ENCODE results near the gene NDUFA5.

NDUFA5 gene

DNA sequence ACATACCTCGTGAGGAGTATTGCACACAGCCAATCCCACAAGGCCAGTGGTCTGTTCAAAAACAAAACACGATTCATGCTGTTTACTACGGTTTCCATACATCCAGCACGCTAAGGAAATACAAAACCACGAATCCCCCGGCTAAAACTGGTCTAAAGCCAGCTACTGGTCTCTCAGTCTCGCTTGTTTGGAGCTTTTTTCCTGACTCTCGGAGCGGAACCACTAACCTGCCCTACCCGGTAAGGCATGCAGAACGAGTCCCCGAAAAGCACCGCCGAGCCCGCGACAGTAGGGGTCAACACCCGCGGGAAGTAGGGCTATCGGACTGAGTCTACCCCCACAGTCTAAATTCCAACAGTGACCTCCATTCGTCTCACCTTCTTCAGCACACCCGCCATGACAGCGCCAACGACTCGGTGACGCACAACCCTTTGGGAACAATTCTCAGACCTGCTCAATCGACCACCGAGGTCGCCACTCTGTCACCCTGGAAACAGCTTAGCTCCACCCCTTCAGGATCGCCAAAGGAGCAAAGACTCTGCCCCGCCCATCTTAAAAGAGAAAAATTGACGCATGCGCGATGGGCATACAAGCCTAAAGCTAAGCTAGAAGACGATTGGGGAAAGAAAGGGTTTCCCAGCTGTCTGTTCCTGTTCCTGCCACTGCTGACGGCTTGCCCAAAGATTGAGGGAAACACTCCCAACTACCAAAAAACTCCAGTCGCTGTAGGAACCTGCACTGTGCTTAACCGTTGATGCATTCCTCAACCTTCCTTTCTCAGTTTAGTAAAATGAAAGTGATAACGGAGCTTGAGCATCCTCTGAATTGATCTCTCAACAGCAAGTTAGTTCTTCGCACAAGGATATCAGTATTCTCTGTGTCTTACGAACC lies at the start of gene NDUFA5:
Gene NDUFA5, minus strand, starts transcription at position 421 of the 891 bp plus-strand sequence. Its CDS starts 23 bp downstream, at position 398.
- peak; percentile 92 for FAIRE-seq

DNA sequence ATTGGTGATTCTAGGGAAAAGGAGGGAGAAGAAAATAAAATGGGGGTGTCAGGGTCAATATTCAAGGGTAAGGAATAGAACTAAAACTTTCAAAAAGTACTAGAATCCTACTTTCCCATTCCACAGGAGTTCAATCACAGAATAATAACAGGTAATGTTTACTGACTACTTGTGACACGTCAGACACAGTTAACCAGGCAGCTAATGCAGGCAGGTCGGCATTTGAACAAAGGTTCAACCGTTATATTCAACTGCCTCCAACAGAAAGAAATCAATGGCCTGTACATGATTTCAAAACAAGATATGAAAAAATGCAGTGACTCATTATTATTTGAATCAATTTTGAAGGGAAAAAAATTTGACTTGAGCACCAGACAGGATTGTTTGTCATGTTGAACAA lies 47.1 kb upstream of the NDUFA5 start:
- no peak for FAIRE-seq

DNA sequence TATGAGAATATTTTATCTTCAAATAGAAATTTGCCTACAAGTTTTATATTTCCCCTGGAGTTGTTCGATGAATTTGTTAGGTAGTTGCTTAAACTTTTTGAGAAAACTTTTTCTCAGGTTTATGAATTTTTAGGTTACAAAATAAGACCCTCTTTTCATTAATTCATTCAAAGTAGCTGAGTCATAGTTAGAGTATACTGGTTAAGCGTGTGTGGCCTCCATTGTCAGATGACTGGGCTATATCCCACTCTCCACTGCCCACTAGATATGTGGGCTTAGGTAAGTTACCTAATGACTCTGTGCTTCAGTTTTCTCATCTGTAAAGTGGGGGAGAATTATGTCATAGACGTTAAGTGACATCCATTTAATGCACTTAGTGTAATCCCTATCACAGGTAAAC lies 45.0 kb upstream of the NDUFA5 start:
- FAIRE-seq = no peak

DNA sequence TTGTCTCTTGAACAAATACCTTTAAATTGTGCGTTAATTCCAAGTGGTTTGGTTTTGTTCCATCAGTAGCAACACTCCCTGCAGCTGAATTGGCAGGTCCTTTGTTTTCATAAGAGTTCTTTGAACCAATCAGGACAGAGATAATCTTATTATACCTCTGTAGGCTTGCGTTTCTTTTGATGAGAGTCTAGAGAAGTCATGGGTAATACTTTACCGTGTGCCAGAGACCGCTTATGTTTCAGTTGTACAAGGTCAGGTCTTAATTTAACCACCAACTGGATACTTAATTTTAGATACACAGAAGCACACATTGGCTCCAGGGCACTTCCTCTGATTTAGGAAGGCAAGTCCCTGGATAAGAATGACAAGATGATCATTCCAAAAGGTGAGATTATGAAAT lies 43.9 kb upstream of the NDUFA5 start, which contains the start of gene ASB15:
Gene ASB15, plus strand, starts transcription at position 292 of the 400 bp plus-strand sequence. CDS start 12,682 bp downstream, outside the sequence.
- FAIRE-seq = no peak

DNA sequence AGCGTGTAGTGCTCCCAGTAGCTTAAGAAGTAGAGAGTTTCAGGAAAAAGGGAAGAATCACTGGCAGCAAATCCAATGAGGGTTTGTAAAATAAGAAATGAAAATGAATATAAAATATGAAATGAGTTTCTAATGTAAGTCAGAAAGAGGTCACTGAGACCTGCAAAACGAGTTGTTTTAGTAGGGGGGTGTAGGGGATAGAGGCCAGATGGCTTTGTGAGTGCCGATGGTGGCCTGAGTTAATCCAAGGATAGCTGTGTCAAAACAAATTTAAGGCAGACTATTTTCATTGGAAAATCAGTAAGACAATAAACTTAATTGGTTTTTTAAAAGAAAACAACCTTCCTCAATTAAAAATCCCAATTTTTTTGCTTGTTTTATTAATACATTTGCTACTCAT lies 43.3 kb upstream of the NDUFA5 start:
- no peak for FAIRE-seq

DNA sequence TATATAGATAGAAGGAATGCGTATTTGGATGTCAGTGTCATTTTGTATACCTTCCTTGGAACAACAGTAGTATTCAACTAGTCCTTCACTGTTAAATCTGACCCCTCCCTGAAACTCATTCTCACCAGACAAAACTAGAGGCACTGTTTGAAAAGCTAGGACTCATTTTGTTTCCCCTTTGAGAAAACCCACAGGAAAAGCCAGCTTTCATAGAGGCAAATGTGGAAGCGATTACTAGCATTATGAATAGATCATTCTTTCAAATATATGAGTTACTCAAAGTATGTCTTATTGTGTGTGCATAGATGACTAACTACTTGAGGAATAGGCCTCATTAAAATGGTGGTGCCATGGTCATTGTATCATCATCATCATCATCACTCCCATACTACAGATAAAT lies 42.1 kb upstream of the NDUFA5 start:
- FAIRE-seq = no peak

DNA sequence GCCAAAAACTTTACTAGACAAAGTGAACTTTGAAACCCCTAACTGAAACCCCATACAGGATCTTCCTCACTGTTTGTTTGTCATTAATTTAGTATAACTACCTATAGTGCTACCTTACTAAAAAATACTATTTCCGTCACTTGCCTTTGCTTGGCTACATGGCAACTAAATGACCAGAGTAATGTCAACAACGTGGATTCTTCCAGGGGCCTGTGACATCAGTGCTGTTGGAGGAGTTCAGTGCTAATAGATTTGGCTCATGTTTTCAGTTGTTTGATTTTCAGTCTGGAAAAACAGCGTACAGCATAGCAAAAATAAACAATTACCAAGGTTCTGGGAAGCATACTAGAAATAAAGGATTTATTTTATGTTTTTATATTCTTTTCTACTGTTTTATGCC lies 41.0 kb upstream of the NDUFA5 start:
- no peak for FAIRE-seq

DNA sequence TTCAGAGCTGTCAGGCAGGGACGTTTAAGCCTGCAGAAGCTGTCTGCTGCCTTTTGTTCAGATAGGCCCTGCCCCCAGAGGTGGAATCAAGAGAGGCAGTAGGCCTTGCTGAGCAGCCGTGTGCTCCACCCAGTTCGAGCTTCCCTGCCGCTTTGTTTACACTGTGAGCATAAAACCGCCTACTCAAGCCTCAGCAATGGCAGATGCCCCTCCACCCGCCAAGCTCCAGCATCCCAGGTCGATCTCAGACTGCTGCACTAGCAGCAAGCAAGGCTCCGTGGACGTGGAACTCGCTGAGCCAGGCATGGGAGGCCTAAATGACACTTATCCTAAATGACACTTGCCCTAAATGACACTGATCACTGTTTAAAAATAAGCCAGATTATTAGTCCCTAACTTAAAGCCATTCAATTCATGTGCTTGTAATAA lies 37.2 kb upstream of the NDUFA5 start:
- FAIRE-seq = no peak

DNA sequence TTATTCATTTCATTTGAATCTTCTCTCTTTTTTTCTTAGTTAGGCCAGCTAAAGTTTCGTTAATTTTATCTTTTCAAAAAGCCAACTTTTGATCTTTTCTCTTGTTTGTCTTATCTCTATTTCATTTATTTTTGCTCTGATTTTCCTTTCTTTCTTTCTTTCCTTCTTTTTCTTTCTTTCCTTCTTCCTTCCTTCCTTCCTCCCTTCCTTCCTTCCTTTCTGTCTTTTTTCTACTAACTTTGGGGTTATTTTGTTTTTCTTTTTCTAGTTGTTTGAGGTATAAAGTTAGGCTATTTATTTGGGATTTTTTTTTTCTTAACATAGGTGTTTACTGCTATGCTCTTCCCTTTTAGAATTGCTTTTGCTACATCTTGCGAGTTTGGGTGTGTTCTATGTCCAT lies 30.8 kb upstream of the NDUFA5 start:
- FAIRE-seq = no peak

DNA sequence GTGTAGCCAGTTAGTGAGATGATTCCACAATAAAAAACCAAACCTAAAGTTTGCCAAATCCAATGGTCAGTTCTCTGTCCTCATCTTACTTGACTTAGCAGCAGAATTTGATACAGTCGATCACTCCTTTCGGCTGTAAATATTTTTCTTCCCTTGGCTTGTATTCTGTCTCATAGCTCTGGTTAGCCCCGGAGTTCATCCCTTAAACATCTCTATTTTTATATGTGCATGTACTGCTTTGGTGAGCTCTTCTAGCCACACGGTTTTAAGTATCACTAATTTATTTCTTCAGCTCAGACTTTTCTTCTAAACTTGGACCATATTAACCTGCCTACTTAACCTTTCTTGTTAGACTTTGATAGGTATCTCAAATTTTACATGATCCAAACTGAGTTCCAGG lies 26.2 kb upstream of the NDUFA5 start:
- no peak for FAIRE-seq

DNA sequence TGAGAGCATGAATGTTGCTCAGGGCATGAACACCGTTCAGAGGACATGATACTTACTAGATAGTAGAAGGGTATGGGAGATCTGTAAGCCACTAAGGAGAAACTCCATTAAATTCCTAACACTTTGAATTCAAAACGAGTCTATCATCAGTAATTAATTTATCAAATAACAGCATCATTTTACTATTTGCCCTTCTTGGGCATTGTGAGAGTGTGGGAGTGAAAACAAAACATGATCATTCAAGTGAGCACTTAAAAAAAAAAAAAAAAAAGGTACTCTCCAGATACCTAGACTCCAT lies 23.5 kb upstream of the NDUFA5 start:
- no peak for FAIRE-seq

DNA sequence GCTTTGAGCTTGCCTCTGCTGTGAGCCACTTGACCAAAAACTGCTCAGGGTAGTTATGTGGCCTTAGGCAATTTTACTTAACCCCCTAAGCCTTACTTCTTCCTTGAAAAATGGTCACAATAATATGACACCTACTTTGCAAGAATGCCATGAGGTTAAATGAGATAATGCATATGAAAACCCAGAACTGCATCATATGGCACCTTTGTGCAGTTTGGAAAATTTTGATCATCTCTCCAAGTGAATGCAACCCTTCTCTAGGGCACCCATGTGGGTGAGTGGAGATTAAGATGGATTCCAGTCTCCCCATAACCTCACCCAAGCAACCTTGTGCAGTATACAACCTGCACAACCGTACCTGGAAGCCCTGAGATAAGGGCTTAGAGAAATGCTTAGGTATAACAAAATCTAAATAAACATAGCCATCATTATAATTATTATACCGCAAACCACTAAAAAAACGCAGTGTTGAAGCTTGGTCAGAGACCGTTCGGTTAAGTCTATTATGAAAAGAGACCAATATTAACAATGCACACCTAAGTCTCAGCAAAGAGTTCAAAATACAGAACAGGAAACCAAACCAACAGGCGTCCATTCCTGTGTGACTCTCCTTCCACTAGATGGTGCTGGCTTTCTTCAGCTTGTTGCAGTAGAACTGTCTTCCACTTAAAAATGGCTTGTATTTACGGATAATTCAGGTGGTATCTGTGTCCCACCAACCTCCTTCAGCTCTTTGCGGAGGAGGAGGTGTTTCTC lies 23.0 kb upstream of the NDUFA5 start:
- no peak for FAIRE-seq

DNA sequence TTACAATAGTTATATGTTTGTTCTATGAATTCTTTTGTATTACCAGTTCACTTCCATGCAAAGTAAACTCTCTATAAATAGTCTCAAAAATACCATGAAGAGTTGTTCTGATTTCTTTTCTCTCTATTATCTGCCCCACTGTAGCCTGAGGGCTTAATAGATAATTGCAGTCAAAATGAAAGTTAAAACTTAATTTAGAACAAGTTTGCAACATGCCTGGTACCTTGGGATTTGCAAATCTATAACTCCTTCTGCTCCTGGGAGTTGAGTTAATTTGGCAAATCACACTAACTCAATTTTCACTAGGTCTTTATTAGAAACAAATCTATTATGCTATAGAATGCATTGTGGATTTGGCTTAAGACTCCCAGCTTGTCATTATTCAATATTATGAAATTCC lies 21.8 kb upstream of the NDUFA5 start:
- no peak for FAIRE-seq

DNA sequence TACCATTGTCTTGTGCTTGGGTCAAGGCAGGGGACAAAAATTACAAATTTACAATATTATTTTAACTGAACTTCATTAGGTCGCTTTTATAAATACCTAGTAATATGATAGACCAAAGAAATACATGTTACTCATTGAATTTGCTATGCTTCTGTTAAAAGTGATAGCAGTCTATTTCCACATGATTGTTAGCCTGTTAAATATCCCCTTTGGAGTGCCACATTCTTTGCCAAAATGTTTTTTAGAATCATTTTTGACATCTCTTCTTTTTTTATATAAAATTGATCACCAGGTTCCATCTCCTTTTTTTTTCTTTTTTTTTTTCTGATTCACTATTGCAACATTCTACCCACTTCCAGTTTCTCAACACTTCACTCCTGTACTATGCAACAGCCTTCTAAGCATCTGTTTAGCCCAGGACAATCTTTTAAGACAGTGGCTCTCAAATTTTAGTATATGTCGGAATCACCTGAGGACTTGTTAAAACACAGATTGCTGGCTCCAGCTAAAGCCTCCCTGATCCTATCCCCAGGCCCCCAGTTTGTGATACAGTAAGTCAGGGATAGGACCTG lies 16.4 kb upstream of the NDUFA5 start:
- FAIRE-seq = no peak

DNA sequence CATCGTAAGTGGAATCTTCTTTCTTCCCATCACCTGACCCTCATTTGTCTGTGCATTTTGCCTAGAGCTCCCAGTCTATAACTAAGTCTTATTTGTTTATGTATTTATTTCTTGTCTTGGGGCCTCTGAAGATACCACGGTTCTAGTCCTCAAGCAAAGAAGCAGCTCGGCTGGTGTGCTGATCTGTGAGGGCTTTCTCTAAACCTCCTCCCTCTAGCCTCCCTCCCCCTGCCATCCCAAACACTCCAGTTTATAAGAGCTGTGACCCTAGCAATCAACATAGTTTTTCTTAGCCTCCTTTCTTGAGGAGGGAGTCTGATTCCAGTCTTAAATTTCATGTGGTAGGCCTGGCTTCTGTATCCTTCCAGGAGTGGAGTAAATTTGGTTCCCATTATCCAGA lies 15.7 kb upstream of the NDUFA5 start:
- no peak for FAIRE-seq

DNA sequence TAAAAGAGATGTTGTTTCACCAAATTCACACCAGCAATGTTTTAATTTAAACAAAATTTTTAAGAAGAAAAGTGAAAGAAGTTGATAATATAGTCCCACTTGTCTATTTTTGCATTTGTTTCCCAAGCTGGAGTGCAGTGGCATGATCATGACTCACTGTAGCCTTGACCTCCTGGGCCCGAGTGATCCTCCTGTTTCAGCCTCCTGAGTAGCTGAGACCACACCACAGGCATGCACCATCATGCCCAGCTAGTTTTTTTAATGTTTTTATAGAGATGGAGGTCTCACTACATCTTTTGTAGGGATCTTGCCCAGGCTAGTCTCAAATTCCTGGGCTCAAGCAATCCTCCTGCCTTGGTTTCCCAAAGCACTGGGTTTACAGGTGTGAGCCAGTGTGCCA lies 14.1 kb upstream of the NDUFA5 start:
- no peak for FAIRE-seq

DNA sequence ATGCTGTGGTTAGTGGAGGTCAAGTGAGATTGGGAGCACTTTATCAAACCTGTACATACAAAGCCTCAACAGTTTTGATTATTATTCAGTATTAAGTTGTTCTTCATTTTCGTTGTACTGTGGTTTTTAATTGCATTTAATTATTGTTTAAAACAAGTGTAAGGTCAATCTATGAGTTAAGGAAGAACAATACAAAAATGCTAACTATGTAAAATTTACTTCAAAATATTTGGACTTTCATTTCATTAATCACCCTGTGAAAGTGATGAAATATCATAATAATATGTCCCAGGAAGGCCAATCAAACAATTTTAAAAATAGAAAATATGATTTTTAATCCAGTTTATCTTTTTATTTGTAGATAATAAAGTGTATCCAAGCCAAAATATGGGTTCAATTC lies 13.6 kb upstream of the NDUFA5 start:
- FAIRE-seq = no peak

DNA sequence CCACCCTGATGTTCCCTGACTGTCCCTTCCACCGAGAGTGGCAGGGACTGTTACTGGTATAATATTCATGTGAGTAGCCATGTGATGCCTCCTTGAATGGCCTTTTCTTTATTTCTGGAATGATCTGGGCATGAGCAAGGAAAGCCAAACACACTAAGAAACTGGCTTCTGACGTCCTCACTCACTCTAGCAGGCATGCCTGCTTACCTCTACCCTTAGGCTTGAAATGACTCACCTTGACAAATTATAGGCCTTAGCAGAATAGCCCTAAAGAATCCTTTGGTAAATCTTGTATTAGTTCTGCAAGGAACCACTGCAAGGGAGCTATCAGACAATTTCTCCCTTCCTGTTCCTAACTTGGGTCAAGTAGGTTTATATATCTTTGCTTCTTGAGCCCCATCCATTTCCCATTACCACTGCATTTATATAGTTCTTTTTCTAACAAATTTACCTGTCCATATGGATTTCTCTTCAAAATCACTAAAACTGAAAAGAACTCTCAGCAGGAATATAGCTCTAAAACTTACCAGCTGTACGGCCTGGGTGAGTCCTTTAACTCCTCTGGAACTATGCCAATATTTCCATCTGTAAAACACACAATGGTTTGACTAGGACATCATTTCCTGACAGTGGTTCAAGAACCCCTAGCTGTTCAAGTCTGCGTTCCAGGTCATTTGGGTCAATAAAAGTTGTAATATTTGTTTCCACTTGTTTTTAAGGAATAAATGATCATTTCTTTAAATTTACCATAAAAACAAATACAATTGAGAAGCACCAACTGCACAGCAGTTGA lies 13.0 kb upstream of the NDUFA5 start:
- no peak for FAIRE-seq

DNA sequence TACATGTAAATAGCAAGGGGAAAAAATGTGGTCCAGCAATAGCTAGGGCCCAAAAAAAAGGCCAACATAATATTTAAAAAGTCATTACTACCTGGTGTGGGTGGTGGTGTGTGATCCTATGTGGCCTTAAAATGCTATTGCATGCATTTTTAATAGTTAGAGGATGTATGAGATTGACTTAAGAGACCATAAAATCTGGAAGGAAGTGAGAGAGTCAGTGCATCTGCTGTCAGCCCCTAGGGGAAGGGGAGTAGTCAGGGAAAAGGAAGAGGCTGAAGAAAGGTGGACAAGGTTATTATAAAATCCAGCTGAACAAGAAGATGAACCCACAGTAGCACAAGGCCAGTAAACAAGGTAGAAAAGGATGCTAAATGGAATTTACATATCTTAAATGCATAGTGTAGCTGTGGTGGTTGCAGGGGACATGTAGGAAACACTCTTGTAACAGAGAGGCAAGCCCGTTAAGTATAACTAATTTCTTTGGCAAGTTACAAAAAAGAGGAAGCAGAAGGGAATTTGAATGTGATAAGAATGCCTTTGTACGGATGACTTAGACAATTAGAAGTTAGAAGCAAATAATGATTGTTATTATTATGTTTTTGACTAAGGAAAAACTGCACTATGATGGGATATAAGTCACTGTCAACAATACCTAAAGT lies 11.9 kb upstream of the NDUFA5 start:
- FAIRE-seq = no peak

DNA sequence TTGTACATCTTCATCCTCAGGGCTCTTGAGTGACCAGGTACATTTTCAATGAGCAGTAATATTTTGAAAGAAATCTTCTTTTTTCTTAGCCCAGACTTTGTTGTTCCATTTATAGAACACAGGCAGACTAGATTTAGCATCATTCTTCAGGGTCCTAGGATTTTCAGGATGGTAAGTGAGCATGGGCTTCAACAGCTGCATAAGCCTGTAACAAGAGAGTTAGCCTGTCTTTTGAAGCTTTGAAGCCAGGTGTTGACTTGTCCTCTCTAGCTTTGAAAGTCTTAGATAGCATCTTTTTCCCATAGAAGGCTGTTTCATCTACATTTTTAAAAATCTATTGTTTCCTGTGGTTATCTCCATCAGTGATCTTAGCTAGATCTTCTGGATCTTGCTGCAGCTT lies 4.5 kb upstream of the NDUFA5 start:
- FAIRE-seq = no peak

DNA sequence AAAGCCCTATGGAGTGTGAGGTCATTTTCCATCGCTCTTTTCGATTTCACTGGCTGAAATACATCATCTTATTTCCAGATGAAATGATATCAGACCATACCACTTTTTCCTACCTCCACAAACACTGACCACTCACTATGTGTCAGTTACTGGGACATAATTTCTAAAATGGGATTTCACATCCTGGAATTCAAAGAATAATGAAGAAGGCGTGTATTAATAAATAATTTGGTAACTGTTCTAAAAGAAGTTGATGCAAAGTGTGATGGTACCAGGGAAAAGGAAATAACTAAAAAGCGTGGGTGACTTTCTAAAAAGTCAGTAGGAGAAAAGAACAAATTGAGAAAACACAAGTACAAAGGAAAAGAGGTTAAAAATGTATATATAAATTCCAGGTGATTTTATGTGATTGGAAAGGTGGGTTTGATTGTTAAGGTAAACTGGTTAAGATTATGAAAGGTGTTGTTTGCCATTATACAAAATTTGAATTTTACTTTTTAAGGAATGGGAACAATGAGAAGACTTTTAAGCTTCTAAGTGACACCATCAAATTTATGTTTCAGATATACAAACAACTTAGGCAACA lies 764 bp upstream of the NDUFA5 start:
- FAIRE-seq = no peak

DNA sequence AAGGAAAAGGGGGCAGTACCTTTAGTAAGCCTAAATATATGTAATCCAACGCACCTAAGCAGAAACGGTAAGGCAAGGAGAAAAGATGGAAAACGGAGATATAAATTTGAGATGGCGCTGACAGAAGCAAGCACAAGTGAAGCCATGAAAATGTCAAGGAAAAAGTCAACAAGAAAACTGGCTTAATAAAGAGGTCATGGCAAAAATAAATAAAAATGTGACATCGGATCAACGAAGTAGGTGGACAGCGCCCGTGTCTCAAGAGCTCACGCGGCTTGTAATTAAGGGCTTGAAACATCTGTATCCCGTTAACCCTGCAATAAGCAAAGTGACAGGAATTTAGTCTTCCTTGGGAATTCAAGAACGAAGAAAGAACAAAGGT lies 611 bp downstream of the NDUFA5 start:
- no peak for FAIRE-seq

Measured in TTC549 (cell line).